Heart left ventricle (tissue), 16 donors: ENCODE measurements around the gene ACSF3. TPM values are rescaled to one million over a fixed set of nuclear protein-coding genes. Genes with fewer than 3 reads are reported as not detected.
"Not testable (repeated sequence)": the region's sequence is repeated elsewhere in the genome, so short reads cannot be mapped to it uniquely, and the experiment has no call there.

Experiments
- ATAC-seq, 4 donors: fragments of 200-7000 bp; cut with Tn5 transposase; one replicate each; pipeline ENCODE4 v1.9.1; 2020 to 2022; ENCODE audit warnings: moderate library complexity in 4 of 4, mild to moderate bottlenecking in 3 of 4, moderate number of reproducible peaks in 1 of 4
- DNase-seq, 5 donors: peaks; one replicate each; pipeline ENCODE4 v3.0.0-alpha.2; 2020
- H3K27ac ChIP-seq, 12 donors: fragments of 200-600 bp; sonication (generic) in 4 of 12; one replicate each; pipeline versions ENCODE4 v1.5.0 to v1.8.0; 2016 to 2022; ENCODE audit warnings: mild to moderate bottlenecking in 2 of 12
- H3K27me3 ChIP-seq, 9 donors: fragments of 200-600 bp; sonication (generic) in 2 of 9; one replicate each; pipeline versions ENCODE4 v1.5.1 to v1.8.0; 2016 to 2022; ENCODE audit warnings: mild to moderate bottlenecking in 3 of 9
- H3K36me3 ChIP-seq, 9 donors: fragments of 200-600 bp; sonication (generic) in 2 of 9; one replicate each; pipeline versions ENCODE4 v1.5.0 to v1.8.0; 2018 to 2022; ENCODE audit warnings: mild to moderate bottlenecking in 2 of 9
- H3K4me1 ChIP-seq, 12 donors: fragments of 200-600 bp; sonication (generic) in 4 of 12; one replicate each; pipeline versions ENCODE4 v1.5.0 to v1.8.0; 2016 to 2022; ENCODE audit warnings: mild to moderate bottlenecking in 3 of 12
- H3K4me3 ChIP-seq, 12 donors: fragments of 200-600 bp; sonication (generic) in 4 of 12; one replicate each; pipeline versions ENCODE4 v1.5.0 to v1.8.0; 2017 to 2022; ENCODE audit warnings: mild to moderate bottlenecking in 9 of 12, moderate library complexity in 4 of 12
- H3K9me3 ChIP-seq, 12 donors: fragments of 200-600 bp; sonication (generic) in 4 of 12; one replicate each; pipeline versions ENCODE4 v1.5.0 to v1.8.0; 2016 to 2022; ENCODE audit warnings: mild to moderate bottlenecking in 1 of 12
- CTCF ChIP-seq, 12 donors: fragments of 200-600 bp; sonication (generic) in 4 of 12; IDR thresholded peaks; one replicate each; pipeline versions ENCODE4 v1.5.0 to v1.8.0; 2018 to 2022; ENCODE audit warnings: antibody characterized with exemption in 12 of 12, mild to moderate bottlenecking in 5 of 12
- POLR2A ChIP-seq, 2 donors: fragments of 450-650 bp; IDR thresholded peaks; one replicate each; pipeline ENCODE4 v1.6.1; 2017; ENCODE audit warnings: antibody characterized with exemption in 2 of 2, mild to moderate bottlenecking in 2 of 2, moderate library complexity in 2 of 2
- WGBS, 4 donors: extraction: QIAGEN DNeasy Blood & Tissue Kit in 2 of 4; methylation state at CpG; one replicate each; pipeline versions ENCODE4 v1.1.5 to v1.1.7; 2013 to 2018; 5-methylcytosine and 5-hydroxymethylcytosine counted together
- intact Hi-C, 10 donors: fragments of 100-400 bp; cut with DNase I; formaldehyde crosslinking; loops; one replicate each; pipeline versions ENCODE4 v1.11.1 to v1.14.2; 2022
- polyA plus RNA-seq, 2 donors: library from polyadenylated mRNA; stranded (reverse); fragments of 200-250 nt; gene quantifications; one replicate each; pipeline ENCODE4 v1.2.3, GENCODE V29; 2013
- total RNA-seq, 9 donors: library from RNA; depleted of rRNA in 2 of 9; stranded (reverse); fragments of >200 nt in 2 of 9; fragmentation: NEBNext Ultra II Directional in 3 of 9; extraction: Animal tissue kit (Norgen Biotek cat#: 25700) in 3 of 9; gene quantifications; one replicate each; pipeline versions ENCODE4 v1.1.0 to v1.2.4, GENCODE V29; 2016 to 2023
- donor health status: ischemic (EF 13 %, LVEDD 7.1; RV severe dilation, severe dysfunction).
- donor health status: healthy with polysubstance abuse.
- donor health status: DM: no; HTN: yes; CAD: no.
- donor health status: DM: no; HTN: no; CAD: no.
- donor health status: ischemic (EF 25% LVEDD 6.9; RV normal size, moderate dysfunction).
- donor health status: ischemic (EF 25% LVEDD 5.7; RV mildly dilated, moderate dysfunction).
- donor health status: healthy.
- donor health status: DM: yes; HTN: yes; CAD: no.
- donor health status: ischemic (EF 35%, LVEDD 5.7; RV mildly dilated, moderate dysfunction).
- donor health status: nonischemic (EF 11% LVEDD 7.7; RV severe dilation, severe dysfunction).
- donor health status: DM: yes; HTN: yes; CAD: no.
- donor health status: PGD.
- donor health status: ischemic (EF 29% LVEDD 5.4; RV normal size, mild dysfunction).
- donor health status: nonischemic (EF 23%, LVEDD 6.1; RV moderate dilation, normal function).

The ACSF3 gene
- total and polyA plus RNA-seq, 11 donors = 10.3 to 26.3 (median 19.3) TPM

GRCh38 chr16:89187770-89188392 is 94.2 kb downstream of the ACSF3 start:
- 59 to 76% (median 72%) methylated on average over 13 to 19 of the region's 19 CpGs for WGBS, 4 donors
- intact Hi-C loops = no loop called here
- no peaks in the 10 kb centered on the region for H3K9me3 ChIP-seq
- H3K4me1 ChIP-seq = peaks cover 0 to 13% (median 7%) of the 10 kb centered on the region in 12 donors
- DNase-seq = peak in 2 of 5 donors; percentile 4 to 60
- ATAC-seq = no peak
- peaks cover 0 to 6% (median 0%) of the 10 kb centered on the region in 9 donors for H3K27me3 ChIP-seq
- no peaks in the 10 kb centered on the region for H3K36me3 ChIP-seq
- no peak overlapping the region for H3K4me3 ChIP-seq
- TF ChIP-seq CTCF (IDR thresholded peaks at IDR 0.05) (no peak), POLR2A (IDR thresholded peaks at IDR 0.05) (no peak)
- no peak overlapping the region for H3K27ac ChIP-seq

GRCh38 chr16:89188471-89189357 is 95.1 kb downstream of the ACSF3 start:
- WGBS, 4 donors = 84 to 96% (median 94%) methylated on average over 13 to 25 of the region's 25 CpGs
- H3K4me1 ChIP-seq = peaks cover 0 to 13% (median 7%) of the 10 kb centered on the region in 12 donors
- H3K27me3 ChIP-seq, ATAC-seq, intact Hi-C loops, H3K9me3 ChIP-seq, H3K36me3 ChIP-seq, H3K27ac ChIP-seq, H3K4me3 ChIP-seq: not testable (repeated sequence)
- DNase-seq = peak in 1 of 5 donors; percentile 7

GRCh38 chr16:89189358-89190025 is 95.8 kb downstream of the ACSF3 start:
- H3K4me3 ChIP-seq = no peak overlapping the region
- DNase-seq = peak in 4 of 5 donors; percentile 9 to 39 (median 18)
- intact Hi-C loops = loop anchor here in 1 of 10 donors (10.0 kb wide), 1 partner anchor 375 kb away; the partner anchor contains the start of gene APRT

More at GRCh38 chr16:89189358-89190025, 95.8 kb downstream of the ACSF3 start:
- H3K27me3 ChIP-seq = peaks cover 0 to 3% (median 0%) of the 10 kb centered on the region in 9 donors
- ATAC-seq = no peak
- TF ChIP-seq POLR2A (IDR thresholded peaks at IDR 0.05) (no peak), CTCF (IDR thresholded peaks at IDR 0.05) (no peak)
- H3K4me1 ChIP-seq = peaks cover 0 to 13% (median 7%) of the 10 kb centered on the region in 12 donors
- WGBS, 4 donors = 66 to 71% (median 68%) methylated on average over 9 to 14 of the region's 14 CpGs
- no peak overlapping the region for H3K27ac ChIP-seq
- no peaks in the 10 kb centered on the region for H3K9me3 ChIP-seq
- H3K36me3 ChIP-seq = no peaks in the 10 kb centered on the region
